T-helper 17 cell (primary cell): Measurements from ENCODE around the gene CDIP1. TPM values are rescaled to one million over a fixed set of nuclear protein-coding genes. Genes with fewer than 3 reads are reported as not detected.

ENCODE experiments used
- ATAC-seq: fragments of 150-1000 bp; cut with Tn5 transposase; 2 replicates; pipeline ENCODE4 v1.10.0; 2021; ENCODE audit warnings: mild to moderate bottlenecking, moderate library complexity
- DNase-seq, 3 donors: peaks; one replicate each; pipeline versions ENCODE4 v3.0.0 to v3.0.0-alpha.2; 2020 to 2021
- H3K9me3 ChIP-seq: one replicate; pipeline ENCODE4 v1.7.0; 2013; ENCODE audit warnings: low read length, mild to moderate bottlenecking; ENCODE audit not compliant: control insufficient read depth, poor library complexity, severe bottlenecking
- H3K27ac Mint-ChIP-seq: one replicate; pipeline ENCODE4 v1.8.0; 2022; ENCODE audit warnings: mild to moderate bottlenecking, moderate library complexity, mixed read lengths
- H3K27me3 Mint-ChIP-seq: one replicate; pipeline ENCODE4 v1.8.0; 2022; ENCODE audit warnings: mixed read lengths
- H3K36me3 Mint-ChIP-seq: one replicate; pipeline ENCODE4 v1.8.0; 2022; ENCODE audit warnings: low read depth, mixed read lengths
- H3K4me1 Mint-ChIP-seq: one replicate; pipeline ENCODE4 v1.8.0; 2022; ENCODE audit warnings: mild to moderate bottlenecking, mixed read lengths
- H3K4me3 Mint-ChIP-seq: one replicate; pipeline ENCODE4 v1.8.0; 2022; ENCODE audit warnings: mild to moderate bottlenecking, moderate library complexity, mixed read lengths
- total RNA-seq, 4 donors: library from RNA in 2 of 4; stranded (reverse) in 2 of 4; gene quantifications; one replicate each; pipeline ENCODE4 v1.2.3 and lab custom pipeline; 2022 to 2026

The CDIP1 gene
- total RNA-seq, 2 donors from 2014 or later: 20.2 to 29.5 TPM

- peak overlapping the region; percentile 95 for H3K27ac Mint-ChIP-seq
- no peaks in the 10 kb centered on the region for H3K9me3 ChIP-seq
- ATAC-seq: no peak
- H3K4me1 Mint-ChIP-seq: peaks cover 51% of the 10 kb centered on the region
- no peaks in the 10 kb centered on the region for H3K27me3 Mint-ChIP-seq
- peaks cover 5% of the 10 kb centered on the region for H3K36me3 Mint-ChIP-seq
- DNase-seq: no peak
- H3K4me3 Mint-ChIP-seq: peak overlapping the region; percentile 67
Observed at GRCh38 chr16:4486126-4486893, 52.3 kb downstream of the CDIP1 start.

GRCh38 chr16:4481963-4482362, 56.6 kb downstream of the CDIP1 start:
- H3K4me3 Mint-ChIP-seq: peak overlapping the region; percentile 28
- peak overlapping the region; percentile 90 for H3K27ac Mint-ChIP-seq
- ATAC-seq: no peak
- no peak for DNase-seq
- peaks cover 43% of the 10 kb centered on the region for H3K4me1 Mint-ChIP-seq
- H3K27me3 Mint-ChIP-seq: no peaks in the 10 kb centered on the region
- H3K9me3 ChIP-seq: no peaks in the 10 kb centered on the region
- H3K36me3 Mint-ChIP-seq: peaks cover 5% of the 10 kb centered on the region

GRCh38 chr16:4481526-4481925, 57.0 kb downstream of the CDIP1 start:
- Mint-ChIP-seq H3K27me3 (no peaks in the 10 kb centered on the region), H3K36me3 (peaks cover 5% of the 10 kb centered on the region), H3K4me1 (peaks cover 41% of the 10 kb centered on the region), H3K4me3 (peak overlapping the region; percentile 5), H3K27ac (peak overlapping the region; percentile 90)
- H3K9me3 ChIP-seq: no peaks in the 10 kb centered on the region
- ATAC-seq (peak; percentile 39), DNase-seq (no peak)

- H3K27ac Mint-ChIP-seq: peak overlapping the region; percentile 91
- DNase-seq (no peak), ATAC-seq (no peak)
- H3K36me3 Mint-ChIP-seq: no peaks in the 10 kb centered on the region
- peak overlapping the region; percentile 94 for H3K4me3 Mint-ChIP-seq
- peaks cover 40% of the 10 kb centered on the region for H3K4me1 Mint-ChIP-seq
- no peaks in the 10 kb centered on the region for H3K9me3 ChIP-seq
- H3K27me3 Mint-ChIP-seq: no peaks in the 10 kb centered on the region
Observed at GRCh38 chr16:4477966-4478365, 60.6 kb downstream of the CDIP1 start.

GRCh38 chr16:4475880-4476788, 62.4 kb downstream of the CDIP1 start, which contains the start of gene HMOX2:
TSS of gene HMOX2 (plus strand) at chr16:4476398. CDS start at chr16:4505525, 29,127 bp downstream.
- no peaks in the 10 kb centered on the region for H3K9me3 ChIP-seq
- H3K27ac Mint-ChIP-seq: peak within 1 kb of the TSS; percentile 91
- H3K36me3 Mint-ChIP-seq: no peaks in the 10 kb centered on the region
- peak within 1 kb of the TSS; percentile 94 for H3K4me3 Mint-ChIP-seq
- peak; percentile 88 for ATAC-seq
- H3K27me3 Mint-ChIP-seq: no peaks in the 10 kb centered on the region
- DNase-seq: peak; percentile 88 to 93 (median 90)
- H3K4me1 Mint-ChIP-seq: peaks cover 26% of the 10 kb centered on the region

- DNase-seq (peak; percentile 71 to 86 (median 83)), ATAC-seq (peak; percentile 70)
- Mint-ChIP-seq H3K36me3 (no peaks in the 10 kb centered on the region), H3K27ac (peak within 1 kb of the TSS; percentile 39), H3K27me3 (no peaks in the 10 kb centered on the region), H3K4me3 (peak within 1 kb of the TSS; percentile 85), H3K4me1 (peaks cover 26% of the 10 kb centered on the region)
- H3K9me3 ChIP-seq: no peaks in the 10 kb centered on the region
Observed at GRCh38 chr16:4474192-4474961, 64.2 kb downstream of the CDIP1 start, which contains the start of gene NMRAL1. TSS of gene NMRAL1 (minus strand) at chr16:4474625. CDS start at chr16:4474132, 493 bp downstream.

- no peaks in the 10 kb centered on the region for H3K27me3 Mint-ChIP-seq
- H3K36me3 Mint-ChIP-seq: no peaks in the 10 kb centered on the region
Observed at GRCh38 chr16:4472880-4473279, 65.7 kb downstream of the CDIP1 start.

GRCh38 chr16:4471869-4472268, 66.7 kb downstream of the CDIP1 start:
- H3K36me3 Mint-ChIP-seq: no peaks in the 10 kb centered on the region
- H3K9me3 ChIP-seq: no peaks in the 10 kb centered on the region
- peaks cover 19% of the 10 kb centered on the region for H3K4me1 Mint-ChIP-seq
- no peak for ATAC-seq
- no peak for DNase-seq
- H3K27me3 Mint-ChIP-seq: no peaks in the 10 kb centered on the region
- no peak overlapping the region for H3K4me3 Mint-ChIP-seq
- no peak overlapping the region for H3K27ac Mint-ChIP-seq

More at GRCh38 chr16:4472880-4473279, 65.7 kb downstream of the CDIP1 start:
- Mint-ChIP-seq H3K27ac (peak overlapping the region; percentile 29), H3K4me3 (peak overlapping the region; percentile 85), H3K4me1 (peaks cover 21% of the 10 kb centered on the region)
- H3K9me3 ChIP-seq: no peaks in the 10 kb centered on the region
- ATAC-seq: no peak
- no peak for DNase-seq

- Mint-ChIP-seq H3K4me3 (no peak overlapping the region), H3K4me1 (peaks cover 27% of the 10 kb centered on the region), H3K27ac (no peak overlapping the region), H3K36me3 (no peaks in the 10 kb centered on the region), H3K27me3 (no peaks in the 10 kb centered on the region)
- ATAC-seq (no peak), DNase-seq (no peak)
- H3K9me3 ChIP-seq: no peaks in the 10 kb centered on the region
Observed at GRCh38 chr16:4468972-4469371, 69.6 kb downstream of the CDIP1 start.

- H3K27me3 Mint-ChIP-seq: no peaks in the 10 kb centered on the region
- H3K4me3 Mint-ChIP-seq: no peak overlapping the region
- no peak for ATAC-seq
- DNase-seq: no peak
- peak overlapping the region; percentile 34 for H3K27ac Mint-ChIP-seq
- H3K36me3 Mint-ChIP-seq: no peaks in the 10 kb centered on the region
- H3K9me3 ChIP-seq: no peaks in the 10 kb centered on the region
- peaks cover 24% of the 10 kb centered on the region for H3K4me1 Mint-ChIP-seq
Observed at GRCh38 chr16:4467916-4468315, 70.7 kb downstream of the CDIP1 start.

- peak; percentile 96 for ATAC-seq
- peak overlapping the region; percentile 94 for H3K27ac Mint-ChIP-seq
- peak; percentile 31 to 37 (median 33) for DNase-seq
Observed at GRCh38 chr16:4465977-4466779, 72.4 kb downstream of the CDIP1 start.

More at GRCh38 chr16:4465977-4466779, 72.4 kb downstream of the CDIP1 start:
- no peaks in the 10 kb centered on the region for H3K9me3 ChIP-seq
- peaks cover 22% of the 10 kb centered on the region for H3K4me1 Mint-ChIP-seq
- H3K27me3 Mint-ChIP-seq: no peaks in the 10 kb centered on the region
- peak overlapping the region; percentile 49 for H3K4me3 Mint-ChIP-seq
- H3K36me3 Mint-ChIP-seq: no peaks in the 10 kb centered on the region
